Dedifferentiated amniotic fluid mesenchymal stem cell (primary cell): Measurements from ENCODE around the gene RIPPLY3.
"Not testable (repeated sequence)": the region's sequence is repeated elsewhere in the genome, so short reads cannot be mapped to it uniquely, and the experiment has no call there.

Source experiments
- DNase-seq: peaks from one replicate; pipeline ENCODE4 v3.0.0-alpha.2; 2016; ENCODE audit errors: extremely low spot score

RIPPLY3 gene

DNA sequence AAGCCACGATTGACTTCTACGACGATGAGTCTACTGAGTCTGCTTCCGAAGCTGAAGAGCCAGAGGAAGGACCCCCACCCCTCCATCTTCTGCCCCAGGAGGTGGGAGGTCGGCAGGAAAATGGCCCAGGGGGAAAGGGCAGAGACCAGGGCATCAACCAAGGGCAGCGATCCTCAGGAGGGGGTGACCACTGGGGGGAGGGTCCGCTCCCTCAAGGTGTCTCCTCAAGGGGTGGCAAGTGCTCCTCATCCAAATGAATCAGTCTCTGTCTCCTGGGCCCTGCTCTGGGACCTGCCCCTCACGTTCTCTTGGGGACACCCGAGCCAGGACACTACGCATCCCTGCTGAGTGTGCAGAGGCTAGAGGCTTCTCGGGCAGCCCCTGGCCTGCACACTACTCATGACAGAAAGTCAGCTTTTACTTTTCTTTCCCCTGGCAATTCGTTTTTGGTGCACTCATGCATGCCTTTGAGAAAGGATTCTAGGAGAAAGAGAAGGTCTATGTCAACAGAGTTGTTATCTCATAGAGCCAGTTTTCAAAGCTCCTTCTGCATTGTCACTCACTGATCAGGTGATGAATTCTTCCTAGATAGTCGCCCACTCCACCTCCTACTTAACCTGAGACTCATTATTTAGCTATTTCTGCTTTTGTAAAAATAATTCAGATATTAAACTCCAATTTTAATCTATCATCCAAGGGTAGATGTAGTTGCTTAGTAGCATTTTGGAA lies 11.6 kb downstream of the RIPPLY3 start:
- DNase-seq = no peak

DNA sequence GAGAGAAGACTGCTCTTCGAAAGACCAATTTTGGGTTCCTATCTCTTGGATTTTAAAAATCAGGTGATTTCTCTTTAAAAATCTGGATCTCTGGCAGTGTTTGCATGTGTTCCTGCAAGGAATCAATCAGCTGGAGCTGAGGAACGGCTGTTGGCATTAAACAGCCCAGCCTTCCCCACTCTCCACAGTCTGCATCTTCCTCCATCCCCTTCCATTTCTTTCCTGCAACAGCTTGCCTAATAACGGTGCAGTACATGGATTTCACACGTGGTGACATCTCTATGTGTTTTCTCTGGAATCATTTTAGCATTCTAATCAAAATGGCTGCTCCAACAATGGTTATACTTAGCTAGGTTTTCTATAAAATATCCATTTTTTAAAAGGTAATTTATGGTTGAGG lies 20.0 kb downstream of the RIPPLY3 start:
- no peak for DNase-seq

DNA sequence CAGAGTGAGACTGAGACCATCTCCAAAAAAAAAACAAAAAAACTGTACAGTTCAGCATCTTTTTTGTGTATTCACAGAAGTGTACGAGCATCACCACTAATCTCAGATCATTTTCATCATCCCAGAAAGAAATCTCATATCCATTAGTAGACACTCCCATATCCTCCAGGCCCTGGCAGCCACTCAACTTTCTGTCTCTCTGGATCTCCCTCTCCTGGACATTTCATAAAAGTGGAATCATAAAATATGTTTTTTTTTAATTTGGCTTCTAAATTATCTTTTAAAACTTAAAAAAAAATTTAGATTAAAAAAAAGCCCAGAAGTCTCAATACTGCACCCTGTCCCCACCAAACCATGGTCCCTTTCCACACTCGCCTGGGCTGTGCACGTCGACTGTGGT lies 22.1 kb downstream of the RIPPLY3 start:
- peak; percentile 31 for DNase-seq

DNA sequence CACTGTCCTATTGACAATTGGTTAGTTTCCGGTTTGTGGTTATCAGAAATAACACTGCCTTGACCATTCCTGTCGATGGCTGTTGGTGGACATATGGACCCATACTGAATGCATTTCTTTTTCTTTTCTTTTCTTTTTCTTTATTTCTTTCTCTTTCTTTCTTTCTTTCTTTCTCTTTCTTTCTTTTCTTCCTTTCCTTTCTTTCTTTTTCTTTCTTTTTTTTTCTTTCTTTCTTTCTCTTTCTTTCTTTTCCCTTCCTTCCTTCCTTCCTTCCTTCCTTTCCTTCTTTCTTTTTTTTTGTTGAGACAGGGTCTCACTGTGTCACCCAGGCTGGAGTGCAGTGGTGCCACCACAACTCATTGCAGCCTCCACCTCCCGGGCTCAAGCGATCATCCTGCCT lies 24.4 kb downstream of the RIPPLY3 start:
- DNase-seq = no peak

DNA sequence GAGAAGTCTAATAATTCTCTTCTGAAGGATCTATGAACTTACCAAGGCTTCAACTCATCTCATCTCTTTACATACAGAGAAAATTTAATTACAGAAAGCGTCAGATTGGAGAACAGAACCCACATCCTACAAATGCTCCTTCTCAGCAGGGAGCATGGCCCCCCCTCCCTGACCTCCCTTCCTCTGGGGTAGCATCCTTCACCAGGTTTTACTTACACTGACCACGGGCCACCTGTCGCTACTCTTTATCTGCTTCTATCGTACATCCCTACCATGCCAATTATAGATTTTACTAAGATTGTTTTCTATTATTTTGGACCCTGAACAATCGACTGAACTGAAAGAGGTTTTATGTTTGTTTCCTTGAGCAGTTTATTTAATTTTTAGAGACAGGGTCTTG lies 25.8 kb downstream of the RIPPLY3 start:
- no peak for DNase-seq

DNA sequence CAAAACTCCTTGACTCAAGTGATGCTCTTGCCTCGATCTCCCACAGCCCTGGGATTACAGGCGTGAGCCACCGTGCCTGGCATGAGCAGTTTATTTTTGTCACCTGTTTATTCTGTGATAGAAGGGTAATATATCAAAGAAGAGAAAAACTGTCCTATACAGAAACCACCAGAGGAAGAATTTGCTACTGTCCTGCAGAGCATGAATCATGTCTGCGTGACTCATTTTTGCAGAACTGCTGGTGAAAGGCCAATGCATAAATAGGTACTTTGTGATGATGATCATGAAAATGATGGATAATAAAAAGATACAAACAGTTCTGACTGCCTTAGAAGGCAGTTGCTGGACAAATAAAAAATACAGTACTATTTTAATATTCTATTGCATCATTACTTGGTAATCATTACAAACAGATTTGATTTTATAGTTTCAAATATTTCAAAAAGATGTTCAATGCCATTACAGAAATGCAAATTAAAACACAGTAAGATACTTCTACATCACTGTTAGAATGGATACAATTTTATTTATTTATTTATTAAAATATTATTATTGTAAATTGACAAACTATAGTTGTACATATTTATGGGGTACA lies 26.5 kb downstream of the RIPPLY3 start:
- peak; percentile 33 for DNase-seq

DNA sequence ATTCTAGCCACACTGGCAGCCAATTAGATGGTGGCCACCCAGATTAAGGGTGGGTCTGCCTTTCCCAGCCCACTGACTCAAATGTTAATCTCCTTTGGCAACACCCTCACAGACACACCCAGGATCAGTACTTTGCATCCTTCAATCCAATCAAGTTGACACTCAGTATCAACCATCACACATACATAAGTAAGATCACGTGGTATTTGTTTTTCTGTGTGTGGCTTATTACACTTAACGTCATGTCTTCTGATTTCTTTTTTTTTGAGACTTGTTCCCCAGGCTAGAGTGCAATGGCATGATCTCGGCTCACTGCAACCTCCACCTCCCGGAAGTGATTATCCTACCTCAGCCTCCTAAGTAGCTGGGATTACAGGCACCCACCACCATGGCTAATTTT lies 27.9 kb downstream of the RIPPLY3 start:
- DNase-seq = not testable (repeated sequence)

DNA sequence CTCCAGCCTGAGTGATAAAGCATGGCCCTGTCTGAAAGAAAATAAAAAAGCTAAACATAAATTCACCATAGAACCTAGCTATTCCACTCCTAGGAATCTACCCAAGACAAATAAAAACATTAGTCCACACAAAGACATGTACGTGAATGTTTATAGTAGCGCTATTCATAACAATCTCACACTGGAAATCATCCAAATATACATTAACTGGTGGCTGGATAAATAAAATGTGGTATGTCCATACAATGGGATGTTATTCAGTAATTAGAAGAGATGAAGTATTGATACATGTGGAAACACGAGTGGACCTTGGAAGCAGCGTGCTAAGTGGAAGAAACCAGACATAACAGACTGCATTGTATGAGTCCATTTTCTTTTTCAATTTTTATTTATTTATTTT lies 29.7 kb downstream of the RIPPLY3 start:
- no peak for DNase-seq

DNA sequence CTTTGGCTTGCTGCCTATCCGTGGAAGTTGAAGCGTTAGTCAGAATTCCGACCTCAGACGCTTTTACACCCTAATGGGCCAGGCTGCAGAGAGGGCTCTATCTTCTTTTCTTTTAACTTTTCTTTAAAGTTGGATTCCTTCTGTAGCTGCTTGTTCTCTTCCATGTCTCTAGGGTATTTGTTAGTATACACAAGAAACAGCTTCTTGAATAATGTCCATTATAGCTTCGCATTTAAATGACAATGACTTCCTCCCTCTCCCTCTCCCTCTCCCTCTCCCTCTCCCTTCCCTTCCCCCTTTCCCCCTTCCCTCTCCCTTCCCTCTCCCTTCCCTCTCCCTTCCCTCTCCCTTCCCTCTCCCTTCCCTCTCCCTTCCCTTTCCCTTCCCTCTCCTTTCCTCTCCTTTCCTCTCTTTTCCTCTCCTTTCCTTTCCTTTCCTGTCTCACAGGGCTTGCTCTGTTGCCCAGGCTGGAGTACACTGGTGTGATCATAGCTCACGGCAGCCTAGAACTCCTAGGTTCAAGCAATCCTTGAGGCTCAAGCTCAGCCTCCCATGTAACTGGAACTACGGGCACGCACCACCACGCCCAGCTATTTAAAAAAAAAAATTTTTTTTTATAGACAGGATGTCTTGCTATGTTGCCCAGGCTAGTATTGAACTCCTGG lies 33.0 kb downstream of the RIPPLY3 start:
- DNase-seq = no peak

DNA sequence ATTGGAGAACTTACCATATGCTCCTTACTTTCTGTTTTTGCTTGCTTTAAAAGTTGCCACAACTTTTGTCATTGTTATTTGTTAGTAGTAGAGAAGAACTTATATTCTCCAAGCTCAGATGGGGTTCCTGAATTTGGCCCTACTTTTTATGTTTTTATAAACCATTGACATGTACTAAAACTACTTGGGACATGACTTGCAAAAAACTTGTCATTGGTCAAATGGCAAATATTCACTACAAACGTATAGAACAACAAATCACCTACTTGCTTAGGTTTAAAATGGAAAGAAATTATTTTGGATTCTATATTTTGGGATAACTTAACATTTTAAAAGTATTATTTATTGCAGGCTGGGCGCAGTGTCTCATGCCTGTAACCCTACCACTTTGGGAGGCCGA lies 33.7 kb downstream of the RIPPLY3 start:
- no peak for DNase-seq

DNA sequence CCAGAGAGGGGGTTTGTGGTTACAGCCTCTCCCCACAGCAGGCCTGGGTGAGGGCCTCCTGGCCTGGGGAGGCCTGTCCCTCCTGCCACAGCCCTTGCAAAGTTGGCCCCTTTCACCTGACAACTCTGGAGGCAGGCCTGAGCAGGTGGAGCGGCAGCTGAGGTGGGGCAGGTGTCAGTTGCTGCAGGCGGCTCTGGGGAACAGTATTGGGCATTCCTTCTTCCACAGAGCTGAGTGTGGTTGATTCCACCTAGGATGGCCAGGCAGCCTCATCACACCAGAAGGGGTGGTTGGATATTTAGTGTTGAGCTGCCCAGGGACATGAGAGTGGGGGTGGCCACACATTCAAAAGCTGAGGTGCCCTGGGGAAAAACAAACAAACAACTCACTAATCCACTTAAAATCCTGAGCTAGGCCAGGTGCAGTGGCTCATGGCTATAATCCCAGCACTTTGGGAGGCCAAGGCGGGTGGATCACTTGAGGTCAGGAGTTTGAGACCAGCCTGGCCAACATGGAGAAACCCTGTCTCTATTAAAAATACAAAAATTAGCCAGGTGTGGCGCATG lies 35.3 kb downstream of the RIPPLY3 start:
- DNase-seq = no peak

DNA sequence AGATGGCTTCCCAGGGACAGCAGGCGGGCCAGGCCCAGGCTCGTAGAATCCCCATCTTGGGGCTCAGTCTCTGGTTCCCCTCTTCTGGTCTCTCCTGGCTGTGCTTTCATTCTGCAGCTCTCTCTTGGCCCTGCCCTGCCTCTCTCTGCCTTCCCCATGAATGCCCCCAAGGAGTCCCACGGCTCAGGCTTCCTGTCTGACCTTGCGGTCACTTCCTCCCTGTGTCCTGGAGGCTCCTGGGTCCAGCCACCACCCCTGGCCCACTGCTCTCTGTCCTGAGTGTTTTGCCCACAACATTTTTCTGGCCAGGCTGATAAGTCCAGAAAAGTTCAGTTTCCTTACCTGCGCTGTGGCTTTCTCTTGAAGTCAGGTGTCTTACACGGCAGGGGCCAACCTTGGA lies 37.3 kb downstream of the RIPPLY3 start:
- DNase-seq = no peak

DNA sequence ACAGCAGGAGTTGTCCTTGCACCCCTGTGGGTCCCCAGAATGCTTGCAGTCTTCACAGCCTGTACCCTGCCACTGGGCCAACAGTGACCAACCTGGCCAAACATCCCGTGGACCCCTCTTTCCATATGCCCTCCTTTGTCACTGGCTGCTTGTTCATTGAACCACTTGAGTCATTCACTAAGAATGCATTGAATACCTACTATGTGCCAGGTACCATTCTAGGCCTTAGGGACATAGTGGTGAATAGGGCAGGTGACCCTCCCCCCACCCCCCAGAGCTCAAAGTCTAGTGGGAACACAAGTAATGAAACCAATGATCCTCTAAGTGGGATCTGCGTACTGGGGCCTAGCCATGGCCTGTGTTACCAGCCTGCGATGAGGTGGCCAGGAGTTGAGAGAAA lies 38.1 kb downstream of the RIPPLY3 start:
- no peak for DNase-seq

DNA sequence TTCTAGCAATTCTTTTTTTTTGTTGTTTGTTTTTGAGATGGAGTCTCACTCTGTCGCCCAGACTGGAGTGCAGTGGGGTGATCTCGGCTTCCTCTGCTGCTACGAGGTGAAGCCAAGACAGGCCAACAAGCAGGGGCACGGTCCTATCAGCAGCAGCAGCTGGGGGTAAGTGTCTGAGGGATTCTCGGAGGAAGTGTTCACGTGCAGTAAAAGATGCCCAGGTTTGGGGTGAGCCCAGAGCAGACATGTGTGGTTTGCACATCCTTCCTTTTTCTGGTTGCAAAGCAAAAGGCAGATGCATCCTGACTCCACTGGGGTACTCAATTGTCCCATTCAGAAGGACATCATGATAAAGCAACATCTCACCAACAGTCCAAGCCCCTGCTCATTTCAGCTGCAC lies 38.6 kb downstream of the RIPPLY3 start:
- DNase-seq = no peak

DNA sequence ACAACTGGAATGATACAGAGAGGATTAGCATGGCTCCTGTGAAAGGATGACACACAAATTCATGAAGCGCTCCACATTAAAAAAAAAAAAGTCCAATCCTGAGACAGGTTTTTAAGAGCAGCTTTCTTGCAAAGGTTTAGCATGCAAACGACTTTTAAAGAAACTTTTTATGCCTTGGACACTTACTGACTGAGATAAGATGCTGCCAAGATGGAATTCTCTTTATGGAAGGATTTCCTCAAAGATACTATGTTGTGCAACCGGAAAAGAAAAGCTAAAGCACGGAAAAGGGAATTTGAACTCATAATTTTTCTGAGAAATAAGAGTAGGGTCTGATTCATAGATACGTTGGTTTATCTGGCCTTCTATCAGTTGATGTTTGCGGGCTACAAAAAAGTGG lies 39.1 kb downstream of the RIPPLY3 start:
- no peak for DNase-seq

DNA sequence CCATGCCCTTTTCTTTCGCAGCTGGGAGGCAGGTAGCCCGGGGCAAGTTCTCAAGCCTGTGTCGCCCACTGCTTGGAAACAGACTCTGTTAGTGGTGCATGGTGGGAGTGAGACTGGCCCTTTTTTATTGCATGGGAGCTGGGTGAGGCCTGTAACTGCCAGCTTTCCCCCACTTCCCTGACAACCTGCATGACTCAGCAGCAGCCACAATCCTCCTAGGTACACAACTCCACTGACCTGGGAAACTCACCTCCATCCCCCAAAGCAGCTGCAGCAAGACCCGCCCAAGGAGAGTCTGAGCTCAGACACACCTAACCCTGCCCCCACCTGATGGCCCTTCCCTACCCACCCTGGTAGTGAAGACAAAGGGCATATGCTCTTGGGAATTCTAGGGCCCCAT lies 40.6 kb downstream of the RIPPLY3 start:
- no peak for DNase-seq

DNA sequence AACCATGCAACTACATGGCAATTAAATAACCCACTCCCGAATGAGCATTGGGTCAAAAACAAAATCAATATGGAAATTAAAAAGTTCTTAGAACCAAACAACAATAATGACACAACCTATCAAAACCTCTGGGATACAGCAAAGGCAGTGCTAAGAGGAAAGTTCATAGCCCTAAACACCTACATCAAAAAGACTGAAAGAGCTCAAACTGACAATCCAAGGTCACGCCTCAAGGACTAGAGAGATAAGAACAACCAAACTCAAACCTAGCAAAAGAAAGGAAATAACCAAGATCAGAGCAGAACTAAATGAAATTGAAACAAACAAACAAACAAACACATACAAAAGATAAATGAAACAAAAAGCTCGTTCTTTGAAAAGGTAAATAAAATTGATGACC lies 43.2 kb downstream of the RIPPLY3 start:
- DNase-seq = not testable (repeated sequence)

DNA sequence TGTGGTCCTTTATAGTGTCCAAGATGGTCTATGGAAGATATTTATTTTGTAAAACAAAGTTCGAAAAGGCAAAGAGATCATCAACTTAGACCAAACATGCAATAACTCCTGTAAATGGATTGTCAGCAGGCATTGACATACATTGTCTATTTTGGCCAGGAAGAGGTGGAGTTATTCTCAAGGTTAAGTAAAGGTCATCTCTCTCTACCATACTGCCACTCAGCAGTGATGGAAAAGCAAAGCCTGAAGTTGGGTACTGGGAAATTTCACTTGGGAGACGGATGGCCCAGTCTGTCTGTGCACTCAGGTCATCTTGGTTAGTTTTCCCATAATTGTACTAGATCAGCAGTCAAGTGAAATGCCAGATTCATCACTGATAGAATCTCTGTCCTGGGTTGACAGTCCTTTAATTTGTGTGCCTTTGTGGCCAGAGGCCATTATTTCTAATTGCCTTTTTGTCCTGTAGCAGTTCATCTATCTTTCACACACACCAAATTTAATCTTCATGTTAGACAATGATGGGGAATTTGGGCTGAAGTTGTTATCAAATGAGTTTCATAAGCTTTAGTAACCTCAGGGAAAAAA lies 48.9 kb downstream of the RIPPLY3 start:
- DNase-seq = no peak

DNA sequence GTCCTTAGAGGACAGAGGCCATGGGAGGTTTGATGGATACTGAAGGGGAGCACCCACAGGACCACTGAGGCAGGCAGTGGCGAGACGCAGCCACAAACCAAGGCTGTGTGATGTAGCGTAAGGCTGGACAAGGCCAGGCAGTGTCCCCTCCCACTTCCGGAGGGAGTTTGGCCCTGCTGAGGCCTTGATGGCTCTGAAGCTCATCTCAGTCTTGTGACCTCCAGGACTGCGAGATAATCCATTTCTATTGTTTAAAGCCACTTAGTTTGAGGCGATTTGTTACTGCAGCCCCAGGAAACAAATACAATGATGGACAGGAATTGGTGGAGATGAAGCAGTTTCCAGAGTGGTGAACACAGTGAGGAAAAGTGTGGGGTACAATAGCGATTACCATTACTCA lies 51.1 kb downstream of the RIPPLY3 start:
- no peak for DNase-seq

DNA sequence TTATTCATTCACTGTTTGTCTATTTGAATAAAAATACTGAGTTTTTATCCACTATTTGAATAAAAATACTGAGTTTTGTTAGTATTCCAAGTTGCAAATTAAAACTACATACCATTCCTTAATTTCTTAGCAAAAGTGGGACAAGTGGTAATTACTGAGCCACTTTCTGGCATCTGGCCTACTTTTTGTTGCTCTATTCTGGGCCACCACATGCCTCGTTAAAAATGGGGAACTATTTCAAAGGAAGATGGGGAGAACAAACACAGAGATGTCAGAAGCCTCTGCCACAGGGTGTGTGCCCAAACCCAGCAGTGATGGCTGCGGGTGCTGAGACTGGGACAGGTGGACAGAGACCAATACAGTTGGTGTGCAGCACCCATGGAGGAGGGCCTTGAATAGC lies 51.8 kb downstream of the RIPPLY3 start:
- DNase-seq = no peak

DNA sequence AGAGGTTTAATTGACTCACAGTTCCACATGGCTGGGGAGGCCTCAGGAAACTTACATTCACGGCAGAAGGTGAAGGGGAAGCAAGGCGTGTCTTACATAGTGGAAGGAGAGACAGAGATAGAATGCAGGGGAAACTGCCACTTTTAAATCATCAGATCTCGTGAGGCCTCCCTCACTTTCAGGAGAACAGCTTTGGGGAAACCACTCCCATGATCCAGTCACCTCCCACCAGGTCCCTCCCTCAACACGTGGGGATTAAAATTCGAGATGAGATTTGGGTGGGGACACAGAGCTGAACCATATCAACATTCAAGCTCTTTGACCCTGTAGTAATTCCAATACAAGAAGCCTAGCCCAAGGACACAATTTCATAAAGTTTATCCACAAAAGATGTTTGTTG lies 52.7 kb downstream of the RIPPLY3 start:
- DNase-seq = no peak

DNA sequence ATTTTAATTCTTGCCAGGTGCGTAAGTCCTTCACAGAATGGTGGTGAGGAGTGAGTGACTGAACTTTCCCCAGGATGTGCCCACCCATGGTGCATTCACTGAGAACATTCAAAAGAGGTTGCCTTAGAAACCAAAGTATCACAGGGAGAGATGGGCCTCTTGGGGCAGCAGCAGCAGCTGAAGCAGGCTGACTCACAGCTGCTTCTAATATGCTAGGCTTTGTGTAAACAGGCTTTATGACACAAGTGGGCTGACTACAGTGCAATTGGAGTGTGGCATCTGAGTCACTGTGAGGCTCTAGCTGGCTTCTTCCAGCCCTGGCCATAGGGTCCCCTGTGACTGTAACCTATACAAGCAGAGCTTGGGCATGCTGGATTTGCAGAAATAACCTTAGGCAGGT lies 53.8 kb downstream of the RIPPLY3 start:
- DNase-seq = peak; percentile 97
